ENCODE measurements around the gene TOM1.

TOM1 gene

GRCh38 chr22:35307892-35308291 lies 8.2 kb downstream of the TOM1 start:
- DNase-seq = no peak

- DNase-seq = no peak
These were observed 8.9 kb downstream of the TOM1 start for GRCh38 chr22:35308480-35309021.

GRCh38 chr22:35310556-35311550 lies 11.2 kb downstream of the TOM1 start:
- no peak for DNase-seq

GRCh38 chr22:35311551-35311999 lies 11.9 kb downstream of the TOM1 start:
- DNase-seq = no peak

GRCh38 chr22:35312198-35313059 lies 12.7 kb downstream of the TOM1 start:
- peak; percentile 78 for DNase-seq

- peak; percentile 91 for DNase-seq
These were observed 13.8 kb downstream of the TOM1 start for GRCh38 chr22:35313311-35314121.

- DNase-seq = no peak
These were observed 14.7 kb downstream of the TOM1 start for GRCh38 chr22:35314161-35314942.

GRCh38 chr22:35315141-35315854 lies 15.6 kb downstream of the TOM1 start:
- DNase-seq = no peak

GRCh38 chr22:35315855-35316745 lies 16.4 kb downstream of the TOM1 start:
- no peak for DNase-seq

- no peak for DNase-seq
These were observed 17.1 kb downstream of the TOM1 start for GRCh38 chr22:35316751-35317150.

- no peak for DNase-seq
These were observed 18.1 kb downstream of the TOM1 start for GRCh38 chr22:35317680-35318290.

GRCh38 chr22:35318346-35319215 lies 18.9 kb downstream of the TOM1 start:
- DNase-seq = no peak

GRCh38 chr22:35319244-35319985 lies 19.7 kb downstream of the TOM1 start:
- DNase-seq = no peak

GRCh38 chr22:35322126-35322525 lies 22.4 kb downstream of the TOM1 start:
- no peak for DNase-seq

- DNase-seq = no peak
These were observed 23.2 kb downstream of the TOM1 start for GRCh38 chr22:35322893-35323292.

GRCh38 chr22:35323305-35323704 lies 23.6 kb downstream of the TOM1 start:
- no peak for DNase-seq

GRCh38 chr22:35324067-35324466 lies 24.4 kb downstream of the TOM1 start:
- no peak for DNase-seq

All from fibroblast of skin of right biceps (primary cell).